Epithelial cell of esophagus (primary cell): Measurements from ENCODE around the gene AS3MT.

Experiments
- DNase-seq: peaks from one replicate; pipeline ENCODE4 v3.0.0; 2010; ENCODE audit warnings: low read depth
- H3K4me3 ChIP-seq: 2 replicates; pipeline ENCODE4 v1.5.1; 2011; ENCODE audit warnings: mild to moderate bottlenecking, low read length, control low read depth
- CTCF ChIP-seq: IDR thresholded peaks from 2 replicates; pipeline ENCODE4 v1.5.1; 2011; ENCODE audit warnings: low read depth, mild to moderate bottlenecking, low read length, control low read depth, inconsistent platforms; ENCODE audit not compliant: insufficient read depth; ENCODE audit errors: missing control alignments

The AS3MT gene

GRCh38 chr10:102880256-102880655 lies 11.0 kb downstream of the AS3MT start:
- no peak overlapping the region for H3K4me3 ChIP-seq
- no peak for DNase-seq
- TF ChIP-seq CTCF: no peak

- DNase-seq: no peak
- H3K4me3 ChIP-seq: no peak overlapping the region
- TF ChIP-seq CTCF: no peak
Measured at GRCh38 chr10:102888048-102888447, 18.8 kb downstream of the AS3MT start.

- no peak for DNase-seq
- TF ChIP-seq CTCF: no peak
Measured at GRCh38 chr10:102894466-102895213, 25.4 kb downstream of the AS3MT start.

GRCh38 chr10:102900006-102900405 lies 30.7 kb downstream of the AS3MT start:
- no peak for TF ChIP-seq CTCF
- no peak for DNase-seq

More at GRCh38 chr10:102894466-102895213, 25.4 kb downstream of the AS3MT start:
- no peak overlapping the region for H3K4me3 ChIP-seq

GRCh38 chr10:102904346-102904745 lies 35.1 kb downstream of the AS3MT start:
- TF ChIP-seq CTCF: no peak
- no peak overlapping the region for H3K4me3 ChIP-seq
- DNase-seq: no peak

More at GRCh38 chr10:102900006-102900405, 30.7 kb downstream of the AS3MT start:
- no peak overlapping the region for H3K4me3 ChIP-seq

GRCh38 chr10:102906507-102906906 lies 37.2 kb downstream of the AS3MT start:
- no peak for TF ChIP-seq CTCF
- DNase-seq: no peak
- no peak overlapping the region for H3K4me3 ChIP-seq

- TF ChIP-seq CTCF: no peak
- no peak for DNase-seq
- H3K4me3 ChIP-seq: no peak overlapping the region
Measured at GRCh38 chr10:102914781-102915180, 45.5 kb downstream of the AS3MT start.
